Ishikawa (cell line): ENCODE measurements around the gene TCF15.

Experiments used
- CEBPB ChIP-seq: IDR thresholded peaks from 2 replicates; pipeline ENCODE4 v1.6.1; 2012
- CREB1 ChIP-seq: IDR thresholded peaks from 2 replicates; pipeline ENCODE4 v1.6.1; 2012; ENCODE audit warnings: low read depth
- EGR1 ChIP-seq: IDR thresholded peaks from 2 replicates; pipeline ENCODE4 v1.6.1; 2012
- EP300 ChIP-seq: IDR thresholded peaks from 2 replicates; pipeline ENCODE4 v1.6.1; 2012; ENCODE audit warnings: borderline replicate concordance
- FOXM1 ChIP-seq: IDR thresholded peaks from 2 replicates; pipeline ENCODE4 v1.6.1; 2012; ENCODE audit warnings: low read depth, borderline replicate concordance
- MAX ChIP-seq: IDR thresholded peaks from 2 replicates; pipeline ENCODE4 v1.6.1; 2012
- NFIC ChIP-seq: IDR thresholded peaks from 2 replicates; pipeline ENCODE4 v1.6.1; 2012
- RAD21 ChIP-seq: IDR thresholded peaks from 2 replicates; pipeline ENCODE4 v1.6.1; 2012; ENCODE audit warnings: low read depth
- TAF1 ChIP-seq: IDR thresholded peaks from 2 replicates; pipeline ENCODE4 v1.6.1; 2012; ENCODE audit warnings: low read depth, mild to moderate bottlenecking
- TCF12 ChIP-seq: IDR thresholded peaks from 2 replicates; pipeline ENCODE4 v1.6.1; 2012; ENCODE audit warnings: low read depth
- TEAD4 ChIP-seq: IDR thresholded peaks from 2 replicates; pipeline ENCODE4 v1.6.1; 2012
- USF1 ChIP-seq: IDR thresholded peaks from 2 replicates; pipeline ENCODE4 v1.6.1; 2012
- YY1 ChIP-seq: IDR thresholded peaks from 2 replicates; pipeline ENCODE4 v1.6.1; 2012; ENCODE audit warnings: low read depth
- ZBTB7A ChIP-seq: IDR thresholded peaks from 2 replicates; pipeline ENCODE4 v1.6.1; 2012; ENCODE audit warnings: low read depth
- TF ChIP-seq, protein P1 (sequence below): IDR thresholded peaks from 2 replicates; pipeline ENCODE4 v1.6.1; 2012; ENCODE audit warnings: low read depth, mild to moderate bottlenecking

Gene TCF15

DNA sequence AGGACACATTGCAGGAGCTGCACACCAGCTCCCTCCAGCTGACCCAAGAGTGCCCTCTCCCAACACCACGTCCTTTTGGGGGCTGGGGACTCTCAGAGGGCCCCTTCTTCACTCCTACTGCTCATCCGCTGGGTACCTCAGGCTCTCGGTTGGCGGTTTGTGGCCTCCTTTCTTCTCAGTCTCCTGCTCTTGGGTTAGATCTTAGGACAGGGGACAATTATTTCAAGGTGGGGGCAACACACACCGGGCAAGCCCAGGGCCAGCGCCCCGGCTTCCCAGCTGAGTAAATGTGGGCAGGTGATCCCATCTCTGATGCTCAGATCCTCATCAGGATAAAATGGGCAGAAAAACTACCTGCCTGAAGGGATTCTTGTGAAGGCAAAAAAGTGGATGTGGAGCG lies 1.1 kb downstream of the TCF15 start:
- TF ChIP-seq EP300 (no peak), TEAD4 (no peak), EGR1 (no peak), MAX (no peak), TAF1 (no peak), YY1 (no peak), CREB1 (no peak), USF1 (no peak), CEBPB (no peak), TCF12 (no peak), NFIC (no peak), FOXM1 (no peak), ZBTB7A (no peak), RAD21 (no peak)
- TF ChIP-seq, protein P1, sequence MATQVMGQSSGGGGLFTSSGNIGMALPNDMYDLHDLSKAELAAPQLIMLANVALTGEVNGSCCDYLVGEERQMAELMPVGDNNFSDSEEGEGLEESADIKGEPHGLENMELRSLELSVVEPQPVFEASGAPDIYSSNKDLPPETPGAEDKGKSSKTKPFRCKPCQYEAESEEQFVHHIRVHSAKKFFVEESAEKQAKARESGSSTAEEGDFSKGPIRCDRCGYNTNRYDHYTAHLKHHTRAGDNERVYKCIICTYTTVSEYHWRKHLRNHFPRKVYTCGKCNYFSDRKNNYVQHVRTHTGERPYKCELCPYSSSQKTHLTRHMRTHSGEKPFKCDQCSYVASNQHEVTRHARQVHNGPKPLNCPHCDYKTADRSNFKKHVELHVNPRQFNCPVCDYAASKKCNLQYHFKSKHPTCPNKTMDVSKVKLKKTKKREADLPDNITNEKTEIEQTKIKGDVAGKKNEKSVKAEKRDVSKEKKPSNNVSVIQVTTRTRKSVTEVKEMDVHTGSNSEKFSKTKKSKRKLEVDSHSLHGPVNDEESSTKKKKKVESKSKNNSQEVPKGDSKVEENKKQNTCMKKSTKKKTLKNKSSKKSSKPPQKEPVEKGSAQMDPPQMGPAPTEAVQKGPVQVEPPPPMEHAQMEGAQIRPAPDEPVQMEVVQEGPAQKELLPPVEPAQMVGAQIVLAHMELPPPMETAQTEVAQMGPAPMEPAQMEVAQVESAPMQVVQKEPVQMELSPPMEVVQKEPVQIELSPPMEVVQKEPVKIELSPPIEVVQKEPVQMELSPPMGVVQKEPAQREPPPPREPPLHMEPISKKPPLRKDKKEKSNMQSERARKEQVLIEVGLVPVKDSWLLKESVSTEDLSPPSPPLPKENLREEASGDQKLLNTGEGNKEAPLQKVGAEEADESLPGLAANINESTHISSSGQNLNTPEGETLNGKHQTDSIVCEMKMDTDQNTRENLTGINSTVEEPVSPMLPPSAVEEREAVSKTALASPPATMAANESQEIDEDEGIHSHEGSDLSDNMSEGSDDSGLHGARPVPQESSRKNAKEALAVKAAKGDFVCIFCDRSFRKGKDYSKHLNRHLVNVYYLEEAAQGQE = no peak

GRCh38 chr20:607476-607875 lies 2.6 kb downstream of the TCF15 start:
- no peak for TF ChIP-seq EP300

DNA sequence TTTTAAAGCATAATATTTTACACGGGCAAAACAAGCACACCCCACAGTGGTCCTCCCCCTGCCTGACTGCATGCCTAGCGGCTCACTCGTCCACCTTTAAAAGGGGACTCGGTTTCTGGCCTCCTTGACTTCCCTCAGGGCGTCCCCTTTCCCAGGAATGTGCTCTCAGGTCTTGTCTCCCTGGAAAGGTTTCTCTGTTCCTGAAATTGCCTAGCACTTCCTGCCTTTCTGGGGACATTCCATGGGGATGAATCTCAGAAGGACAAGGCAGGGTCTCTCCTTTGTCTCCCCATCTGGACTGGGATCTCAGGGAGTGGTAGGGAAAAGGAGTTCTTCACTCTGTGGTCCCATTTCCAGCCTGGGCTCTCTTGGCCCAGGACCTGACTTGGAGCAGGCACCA lies 4.9 kb downstream of the TCF15 start:
- TF ChIP-seq, protein P1 = no peak
- no peak for TF ChIP-seq TEAD4
- no peak for TF ChIP-seq CEBPB
- no peak for TF ChIP-seq RAD21
- no peak for TF ChIP-seq EP300
- TF ChIP-seq NFIC = no peak
- no peak for TF ChIP-seq TCF12
- no peak for TF ChIP-seq ZBTB7A
- no peak for TF ChIP-seq EGR1
- TF ChIP-seq USF1 = no peak
- no peak for TF ChIP-seq TAF1
- no peak for TF ChIP-seq CREB1
- TF ChIP-seq YY1 = no peak
- TF ChIP-seq FOXM1 = no peak
- no peak for TF ChIP-seq MAX

- TF ChIP-seq EGR1 = no peak
- no peak for TF ChIP-seq MAX
- TF ChIP-seq CEBPB = no peak
- TF ChIP-seq EP300 = no peak
- TF ChIP-seq YY1 = no peak
- no peak for TF ChIP-seq RAD21
- no peak for TF ChIP-seq CREB1
- TF ChIP-seq NFIC = no peak
- TF ChIP-seq TCF12 = no peak
- no peak for TF ChIP-seq ZBTB7A
- TF ChIP-seq FOXM1 = no peak
- TF ChIP-seq TAF1 = no peak
- no peak for TF ChIP-seq TEAD4
Measured at GRCh38 chr20:603116-603640, 6.9 kb downstream of the TCF15 start.

DNA sequence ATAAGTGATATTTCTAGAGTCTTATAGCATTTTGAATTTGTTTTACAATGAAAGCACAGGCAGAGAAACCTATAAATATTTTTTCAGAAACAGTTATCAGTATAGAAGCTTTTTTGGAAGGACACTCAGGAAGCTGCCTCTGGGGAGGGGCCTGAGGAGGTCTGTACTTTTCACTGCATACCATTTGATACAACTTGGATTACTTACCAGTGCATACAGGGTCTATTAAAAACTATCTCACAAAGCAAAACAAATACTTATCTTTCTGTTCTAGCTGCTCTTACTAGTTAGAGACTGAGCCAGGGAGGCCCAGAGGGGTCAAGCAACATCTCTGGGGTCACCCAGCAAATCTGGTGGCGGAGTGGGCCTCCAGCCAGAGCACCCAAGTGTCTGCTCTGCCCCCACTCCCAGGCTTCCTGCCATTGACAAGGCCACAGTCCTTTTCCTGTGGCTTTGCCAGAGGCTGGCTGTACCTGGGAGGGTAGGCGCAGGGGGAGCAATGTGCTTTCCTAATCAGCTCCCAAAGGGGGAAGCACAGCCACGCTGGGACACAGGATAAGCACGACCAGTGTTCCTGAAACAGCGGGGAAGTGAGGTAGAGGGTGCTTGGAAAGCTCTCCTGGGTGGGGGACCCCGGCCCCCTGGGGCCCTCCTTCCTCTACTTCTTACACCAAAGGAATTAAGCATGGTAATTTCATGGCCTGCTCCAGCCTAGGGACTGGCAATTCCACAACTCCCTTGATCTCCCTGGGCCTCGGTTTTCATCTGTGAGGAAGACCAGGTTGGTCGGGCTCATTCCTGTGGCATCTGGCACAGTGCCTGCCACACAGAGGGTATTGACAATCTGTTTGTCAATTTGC lies 7.8 kb downstream of the TCF15 start:
- TF ChIP-seq TCF12 = no peak

GRCh38 chr20:600736-601135 lies 9.4 kb downstream of the TCF15 start:
- TF ChIP-seq TAF1 (no peak), USF1 (0 out of 2 replicates have a peak, but pooled peaks have one; percentile 13), ZBTB7A (no peak)
